Activated CD4-positive, alpha-beta T cell treated with anti-CD3 and anti-CD28 coated beads, Interleukin-2, Interleukin-6, amounts not matched to agents 100 ng/mL and 50 ng/mL, durations not matched to agents 16 hours and 8 hours (primary cell): Measurements from ENCODE around the gene TCEA2.
A peak's percentile ranks its signal among the peaks of the same experiment; 100 is the strongest.

Experiments
- DNase-seq: peaks from one replicate; pipeline ENCODE4 v3.0.0-alpha.2; 2020

TCEA2 gene

DNA sequence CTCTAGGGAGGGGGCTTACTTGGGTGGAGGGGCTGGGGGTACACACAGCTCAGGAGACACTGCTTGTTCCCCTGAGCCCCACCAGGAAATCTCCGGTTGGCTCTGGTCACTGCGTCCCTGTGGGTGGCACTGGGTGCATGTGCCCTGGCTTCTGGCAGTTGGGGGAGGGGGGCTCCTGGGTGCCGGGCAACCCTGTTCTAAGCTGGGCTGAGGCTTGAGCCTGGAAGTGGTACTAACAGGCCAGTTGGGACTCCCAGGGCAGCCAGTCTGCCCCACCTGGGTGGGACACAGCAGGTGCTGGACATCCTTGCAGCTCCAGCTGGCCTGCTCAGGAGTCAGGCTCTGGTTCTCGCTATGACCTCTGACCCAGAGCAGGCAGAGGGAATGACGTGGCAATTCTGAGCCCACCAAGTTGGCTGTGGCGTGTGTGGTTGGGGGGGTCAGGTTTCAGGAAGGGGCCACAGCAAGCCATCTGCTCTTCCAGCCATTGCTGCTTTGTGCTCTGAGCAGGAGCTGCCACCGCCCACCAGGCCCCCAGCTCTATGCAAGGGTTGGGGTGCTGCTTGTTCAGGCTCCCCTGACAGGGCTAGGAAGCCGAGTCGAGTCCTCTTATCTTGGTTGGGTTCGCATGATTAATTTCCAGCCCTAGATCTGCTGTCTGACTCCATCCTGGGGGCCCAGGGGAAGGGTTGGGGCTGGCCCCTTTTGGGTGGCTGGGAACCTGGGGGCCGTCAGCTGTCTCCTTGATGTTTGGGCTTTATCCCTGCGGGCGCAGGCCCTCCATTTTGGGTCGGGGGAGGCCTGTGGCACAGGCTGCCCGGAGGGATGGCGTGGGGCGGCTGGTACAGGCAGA lies 26.4 kb upstream of the TCEA2 start:
- DNase-seq = peak; percentile 41

DNA sequence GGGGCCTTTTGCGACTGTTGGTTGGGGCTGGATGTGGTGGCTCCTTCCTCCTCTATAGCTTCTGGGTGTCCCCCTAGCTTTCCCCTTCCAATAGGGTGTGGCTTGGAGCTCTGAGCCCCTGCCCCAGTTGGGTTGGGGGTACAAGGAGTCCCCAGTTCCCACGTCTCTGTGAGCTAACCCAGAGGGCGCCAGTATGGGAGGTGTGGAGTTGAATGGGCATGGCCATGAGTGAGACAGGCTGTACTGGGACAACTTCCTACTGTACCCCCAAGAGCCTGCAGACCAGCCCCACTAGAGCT lies 25.9 kb upstream of the TCEA2 start:
- no peak for DNase-seq

DNA sequence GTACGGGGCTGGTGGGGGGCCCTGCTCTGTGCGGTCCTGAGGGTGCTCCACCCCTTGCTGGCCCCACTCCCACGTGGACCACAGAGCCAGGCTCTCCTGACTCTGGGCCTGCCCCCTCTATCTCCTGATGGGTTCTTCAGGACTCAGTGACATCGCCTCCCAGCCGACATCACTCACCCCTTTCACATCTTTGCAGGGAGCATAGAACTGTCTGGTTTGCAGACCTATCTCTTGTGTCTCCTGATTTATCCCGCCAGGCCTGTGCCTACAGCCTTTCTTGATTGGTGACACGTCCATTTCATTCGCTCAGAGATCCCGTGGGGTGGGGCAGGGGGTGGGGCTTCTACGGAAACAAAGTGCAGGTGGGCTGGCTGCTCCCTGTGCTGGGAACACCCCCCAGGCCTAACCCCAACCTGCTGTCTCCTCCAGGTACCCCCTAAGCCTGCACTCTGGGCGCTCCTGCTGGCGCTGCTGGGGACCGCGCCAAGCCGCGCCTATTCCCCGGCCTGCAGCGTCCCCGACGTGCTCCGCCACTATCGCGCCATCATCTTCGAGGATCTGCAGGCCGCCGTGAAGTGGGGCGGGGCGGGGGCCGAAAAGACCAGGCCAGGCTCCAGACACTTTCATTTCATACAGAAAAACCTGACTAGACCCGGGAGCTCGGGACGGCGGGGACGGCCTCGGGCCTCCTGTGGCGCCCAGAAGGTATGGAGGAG lies 25.3 kb upstream of the TCEA2 start:
- peak; percentile 43 for DNase-seq

DNA sequence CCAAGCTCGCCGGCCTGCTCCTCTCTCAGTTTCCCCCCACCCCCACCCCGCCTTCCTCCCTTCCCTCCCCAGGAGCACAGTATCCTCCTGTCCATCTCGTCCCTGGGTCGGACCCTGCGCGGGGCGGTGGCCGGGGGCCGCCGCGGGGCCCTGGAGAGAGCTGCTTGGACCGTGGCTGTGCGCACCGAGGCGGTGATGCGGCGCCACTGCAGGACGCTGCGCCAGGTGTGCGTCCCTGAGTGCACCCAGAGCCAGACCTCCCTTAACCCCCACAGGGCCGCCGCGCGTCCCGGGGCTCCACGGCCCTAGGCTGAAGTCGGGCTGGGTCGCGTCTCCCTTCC lies 24.8 kb upstream of the TCEA2 start:
- DNase-seq = no peak

DNA sequence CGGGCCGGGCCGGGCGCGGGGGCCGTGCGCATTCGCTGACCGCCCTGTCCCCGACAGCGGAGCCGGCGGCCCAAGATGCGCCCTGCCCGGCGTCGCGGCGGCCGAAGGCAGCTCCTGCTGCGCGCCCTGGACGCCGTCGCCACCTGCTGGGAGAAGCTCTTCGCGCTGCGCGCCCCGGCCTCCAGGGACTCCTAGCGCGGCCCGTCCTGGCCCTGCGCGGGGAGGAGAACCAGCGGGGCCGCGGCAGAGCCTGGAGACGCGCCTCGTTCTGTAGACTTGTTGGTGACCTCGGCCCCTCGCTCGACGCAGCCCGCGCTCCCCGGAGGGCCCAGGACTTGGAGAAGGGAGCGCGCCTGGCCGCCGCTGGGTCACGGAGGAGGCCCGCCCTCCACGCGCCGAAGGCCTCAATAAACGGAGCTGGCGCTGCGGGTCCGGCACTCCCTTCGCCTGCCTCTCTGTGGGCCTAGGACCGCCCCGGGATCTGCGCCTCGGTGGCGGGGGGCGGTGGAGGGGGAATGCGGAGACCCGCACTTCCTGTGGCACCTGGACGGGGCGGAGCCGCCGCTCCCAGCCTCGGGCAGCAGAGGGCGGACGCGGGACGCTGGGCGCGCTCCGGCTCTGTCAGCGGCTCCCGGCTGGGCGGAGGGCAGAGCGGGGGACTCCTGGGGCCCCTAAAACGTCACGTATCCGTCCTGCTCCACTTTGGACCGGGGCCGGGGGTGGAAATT lies 24.3 kb upstream of the TCEA2 start:
- DNase-seq = peak; percentile 83

DNA sequence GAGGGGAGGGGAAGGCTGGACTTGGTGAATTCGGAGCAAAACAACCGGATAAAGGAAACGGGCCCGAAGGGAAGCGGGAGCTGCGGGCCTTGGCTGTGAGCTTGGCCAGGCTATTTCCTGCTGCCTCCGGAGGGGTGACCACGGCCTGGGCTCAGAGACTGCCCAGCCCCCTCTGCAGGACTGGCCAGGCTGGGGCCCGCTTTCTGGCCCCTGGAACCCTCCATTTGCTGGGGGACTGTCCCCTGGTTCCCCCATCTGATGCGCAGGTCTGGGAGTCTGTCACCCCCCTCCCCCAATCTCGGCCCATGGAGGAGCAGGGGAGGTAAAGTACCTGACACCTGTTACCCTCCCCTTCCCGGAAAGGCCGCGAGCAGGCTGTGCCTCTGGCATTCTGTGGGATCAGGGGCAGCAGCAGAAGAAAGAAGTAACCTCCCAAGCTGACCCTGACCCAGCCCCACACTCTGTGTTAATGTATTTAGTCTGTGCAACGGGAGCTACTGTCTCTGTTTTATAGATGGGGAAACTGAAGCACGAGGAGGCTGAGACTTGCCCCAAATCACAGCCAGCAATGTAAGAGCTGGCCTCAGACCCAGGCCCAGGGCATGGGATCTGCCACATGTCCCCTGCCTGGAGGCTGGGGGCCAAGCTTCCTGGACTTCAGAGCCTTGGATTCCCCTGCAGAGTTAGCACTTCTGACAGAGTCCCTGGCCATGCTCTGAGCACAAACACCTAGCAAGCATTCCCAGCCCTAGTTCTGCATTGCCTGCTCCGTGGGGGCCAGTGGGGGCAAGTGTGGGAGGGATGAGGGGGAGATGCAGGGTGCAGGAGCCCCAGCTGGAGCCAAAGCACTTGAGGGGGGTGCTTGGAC lies 23.5 kb upstream of the TCEA2 start:
- no peak for DNase-seq

DNA sequence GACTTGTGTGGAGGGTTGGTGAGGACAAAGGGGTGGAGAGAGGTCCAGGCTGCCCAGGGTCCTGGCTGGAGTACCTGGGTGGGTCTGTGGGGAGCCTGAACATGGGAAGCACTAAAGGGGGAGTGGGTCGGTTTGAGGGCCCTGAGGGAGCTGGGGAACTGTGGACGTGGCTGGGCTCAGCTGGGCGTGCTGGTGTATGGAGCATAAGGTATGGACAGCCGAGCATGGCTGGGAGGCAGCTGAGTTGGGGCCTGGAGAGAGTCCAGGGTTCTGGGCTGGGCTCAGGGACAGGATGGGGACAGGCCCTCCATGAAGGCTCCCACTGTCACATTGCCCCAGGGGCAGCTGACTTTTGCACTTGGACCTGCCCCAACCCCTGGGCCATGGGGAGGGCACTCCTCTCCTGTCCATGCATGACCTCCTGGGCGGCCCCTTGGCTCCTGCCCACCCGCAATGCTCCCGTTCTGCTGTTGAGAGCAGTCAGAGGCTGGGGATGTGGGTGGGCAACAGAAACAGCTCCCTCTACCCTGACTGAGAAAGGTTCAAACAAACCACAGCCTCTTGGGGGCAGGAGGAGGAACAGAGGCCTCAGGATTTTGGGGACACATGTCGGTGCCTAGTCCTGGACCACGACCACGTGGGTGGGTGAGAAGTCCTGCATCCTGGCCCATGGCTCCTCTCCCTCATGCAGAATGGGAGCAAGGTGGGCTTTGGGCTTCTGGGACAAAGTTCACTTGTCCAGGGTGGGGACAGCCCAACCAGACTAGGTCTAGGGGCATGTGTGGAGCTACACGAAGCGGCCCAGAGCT lies 22.6 kb upstream of the TCEA2 start:
- DNase-seq = no peak

DNA sequence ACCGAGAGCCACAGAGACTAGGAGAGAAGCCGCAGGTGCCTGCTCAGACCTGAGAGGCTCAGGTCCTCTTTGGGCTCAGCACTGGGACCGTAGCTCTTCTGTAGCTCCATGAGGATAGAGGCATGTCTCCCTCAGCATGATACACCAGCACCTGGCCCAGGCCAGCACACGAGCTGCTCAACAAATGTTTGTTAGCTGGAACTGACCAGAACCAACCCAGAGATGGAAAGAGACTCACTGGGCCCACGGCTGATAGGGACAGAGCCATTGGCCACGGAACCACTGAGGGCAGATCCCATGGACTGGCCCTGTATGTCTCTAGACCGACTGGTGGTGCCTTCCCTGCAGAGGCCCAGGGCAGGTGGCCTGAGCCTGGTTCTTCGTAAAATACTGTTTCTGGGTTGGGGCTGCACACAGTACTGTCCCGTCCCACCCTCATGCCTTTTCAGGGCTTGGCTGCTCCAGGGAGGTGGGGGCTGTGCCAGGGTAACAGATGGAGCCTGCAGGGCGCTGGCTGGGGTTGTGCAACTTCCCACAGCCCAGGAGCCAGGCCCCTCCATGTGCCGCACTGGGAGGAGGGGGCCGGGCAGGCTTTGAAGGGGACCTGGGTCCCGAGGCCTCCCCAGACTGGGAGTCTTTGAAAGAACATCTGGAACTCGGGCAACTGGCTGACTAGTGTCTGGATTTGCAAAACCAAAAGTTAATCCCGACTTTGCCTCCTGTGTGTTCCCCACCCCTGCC lies 21.8 kb upstream of the TCEA2 start:
- no peak for DNase-seq

DNA sequence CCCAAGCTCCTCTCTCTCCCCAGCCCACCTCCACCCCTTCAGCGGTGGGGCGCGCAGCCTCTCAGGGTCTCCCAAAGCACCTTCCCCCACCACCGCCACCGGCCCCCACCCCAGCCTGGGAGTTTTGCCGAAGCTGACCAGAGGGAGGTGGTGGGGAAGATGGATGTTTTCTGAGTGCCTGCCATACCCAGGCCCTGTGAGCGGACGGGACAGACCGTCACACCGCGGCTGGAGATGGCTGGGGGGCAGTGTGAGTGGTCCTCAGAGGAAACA lies 21.3 kb upstream of the TCEA2 start:
- no peak for DNase-seq

DNA sequence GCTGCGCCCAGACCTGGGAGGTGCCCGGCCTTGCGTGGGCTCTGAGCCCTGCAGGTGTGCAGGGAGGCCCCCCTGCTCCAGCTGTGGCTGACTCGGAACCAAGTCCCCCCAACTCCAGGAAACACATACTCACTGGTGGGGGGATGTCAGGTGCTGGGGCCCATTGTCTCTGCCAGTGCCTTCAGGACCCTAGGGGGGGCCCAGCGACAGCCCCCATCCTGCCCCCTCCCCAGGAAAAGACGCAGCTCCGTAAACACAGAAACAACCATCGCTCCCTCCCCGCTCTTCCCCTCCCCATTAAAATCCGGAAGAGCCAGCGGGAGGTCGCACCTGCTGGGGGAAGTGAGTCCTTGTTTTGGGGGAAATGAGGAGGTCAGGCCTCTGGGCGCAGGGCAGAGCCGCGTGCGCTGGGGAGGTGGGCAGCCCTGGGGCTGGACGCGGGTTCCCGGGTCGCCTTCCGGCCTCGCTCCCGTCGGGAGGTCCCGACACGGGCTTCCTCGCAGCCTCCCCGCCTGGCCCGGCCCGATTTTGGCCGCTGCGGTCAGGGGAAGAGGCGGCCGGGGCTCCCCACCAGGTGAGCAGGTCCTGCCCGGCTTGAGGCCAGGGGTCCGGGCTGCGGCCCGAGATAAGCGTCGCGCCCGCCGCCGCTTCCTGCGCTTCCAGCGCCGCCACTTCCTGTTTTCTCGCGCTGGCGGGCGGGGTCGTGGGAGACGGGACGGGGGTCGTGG lies 20.8 kb upstream of the TCEA2 start:
- DNase-seq = no peak

DNA sequence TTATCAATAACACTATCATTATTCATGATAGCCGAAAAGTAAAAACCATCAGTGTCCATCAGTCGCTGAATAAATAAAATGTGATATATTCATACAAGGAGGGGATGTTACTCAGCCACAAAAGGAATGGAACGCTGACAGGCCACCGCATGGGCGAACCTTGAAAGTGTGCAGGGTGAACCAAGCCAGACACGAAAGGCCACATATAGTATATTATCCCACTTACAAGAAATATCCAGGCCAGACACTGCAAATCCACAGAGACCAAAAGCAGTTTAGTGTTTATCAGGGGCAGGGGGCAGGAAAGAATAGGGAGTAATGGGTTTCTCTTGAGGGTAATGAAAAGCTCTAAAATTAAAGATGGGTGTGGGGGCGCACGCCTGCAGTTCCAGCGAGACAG lies 19.2 kb upstream of the TCEA2 start:
- DNase-seq = no peak

DNA sequence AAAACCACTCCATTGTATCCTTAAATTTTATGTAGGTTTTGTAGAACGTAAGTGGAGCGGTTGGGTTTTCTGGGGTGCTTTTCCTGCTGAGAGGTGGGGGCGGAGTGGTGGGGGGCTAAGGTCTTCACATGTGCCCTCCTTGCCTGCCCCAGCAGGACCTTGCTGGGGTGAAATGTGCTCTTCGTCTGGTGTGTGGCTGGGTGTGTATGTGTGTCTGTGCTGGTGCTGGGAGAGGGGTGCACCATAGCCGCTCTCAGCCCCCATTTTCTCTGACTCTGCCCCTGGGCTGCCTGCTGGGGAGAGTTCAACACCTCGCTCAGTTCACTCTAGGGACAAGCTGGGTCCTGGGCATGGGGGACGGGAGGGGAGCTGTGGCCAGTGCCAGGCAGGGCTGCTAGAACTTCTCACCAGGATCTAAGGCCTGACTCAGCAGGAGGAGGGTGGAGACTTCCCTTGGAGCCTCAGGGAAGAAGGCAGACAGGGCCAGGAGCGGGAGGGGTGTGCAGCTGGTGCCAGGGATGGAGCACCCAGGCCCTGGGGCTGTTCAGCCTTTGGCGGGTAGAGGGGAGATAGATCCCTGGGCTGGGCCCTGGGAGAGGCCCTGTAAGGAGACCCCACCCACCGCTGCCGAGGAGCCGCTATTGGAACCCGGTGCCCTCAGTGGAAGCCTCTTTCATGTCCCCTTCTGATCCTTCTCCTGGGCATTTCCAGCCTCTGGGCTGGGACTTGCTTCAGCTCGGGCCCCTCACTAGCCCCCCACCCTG lies 18.3 kb upstream of the TCEA2 start:
- no peak for DNase-seq

DNA sequence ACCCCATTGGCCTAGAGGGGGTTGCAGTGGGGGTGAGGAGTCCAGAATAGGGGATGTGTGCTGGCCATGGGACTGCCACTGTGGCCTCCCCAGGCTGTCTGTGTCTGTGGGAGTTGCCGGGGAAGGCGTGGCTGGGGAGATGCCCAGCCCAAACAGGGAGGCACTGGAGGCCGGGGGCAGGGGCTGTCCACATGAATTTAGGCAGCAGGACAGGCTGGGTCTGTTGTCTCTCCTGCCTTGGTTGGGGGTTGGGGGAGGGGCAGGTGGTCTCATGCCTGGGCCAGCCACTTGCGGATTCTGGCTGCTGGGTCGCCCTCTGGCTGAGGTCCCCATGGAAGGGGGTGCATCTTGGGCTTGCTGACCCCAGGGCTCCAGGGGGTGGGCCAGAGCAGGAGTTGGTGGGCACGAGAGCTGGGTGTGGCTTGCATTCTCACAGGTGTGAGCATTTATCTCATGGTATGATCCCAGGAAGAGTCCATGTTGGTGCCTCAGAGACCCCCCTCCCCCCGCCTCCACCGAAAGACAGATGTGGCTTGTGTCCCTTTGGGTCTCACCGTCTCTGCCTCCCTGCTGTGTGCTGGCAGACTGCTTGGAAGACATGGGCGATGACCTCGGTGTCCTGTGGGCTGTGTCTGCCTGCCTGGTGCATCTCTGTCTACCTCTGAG lies 17.5 kb upstream of the TCEA2 start:
- DNase-seq = no peak

DNA sequence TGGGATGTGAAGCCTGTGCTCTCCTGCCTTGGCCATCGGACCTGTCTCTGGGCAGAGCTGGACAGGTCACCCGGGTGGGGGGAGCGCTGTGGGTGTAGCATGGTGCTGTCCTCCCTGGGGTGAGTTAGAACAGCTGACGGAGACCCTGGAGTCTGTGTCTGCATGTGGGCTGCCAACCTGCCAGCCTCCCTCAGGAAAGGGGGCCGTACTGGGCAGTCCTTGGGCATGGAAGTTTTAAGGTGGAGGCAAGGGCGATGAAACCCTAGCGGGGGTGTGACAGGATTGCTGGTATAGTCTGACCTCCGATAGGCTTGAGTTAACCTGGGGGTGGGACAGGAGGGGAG lies 16.0 kb upstream of the TCEA2 start:
- no peak for DNase-seq

DNA sequence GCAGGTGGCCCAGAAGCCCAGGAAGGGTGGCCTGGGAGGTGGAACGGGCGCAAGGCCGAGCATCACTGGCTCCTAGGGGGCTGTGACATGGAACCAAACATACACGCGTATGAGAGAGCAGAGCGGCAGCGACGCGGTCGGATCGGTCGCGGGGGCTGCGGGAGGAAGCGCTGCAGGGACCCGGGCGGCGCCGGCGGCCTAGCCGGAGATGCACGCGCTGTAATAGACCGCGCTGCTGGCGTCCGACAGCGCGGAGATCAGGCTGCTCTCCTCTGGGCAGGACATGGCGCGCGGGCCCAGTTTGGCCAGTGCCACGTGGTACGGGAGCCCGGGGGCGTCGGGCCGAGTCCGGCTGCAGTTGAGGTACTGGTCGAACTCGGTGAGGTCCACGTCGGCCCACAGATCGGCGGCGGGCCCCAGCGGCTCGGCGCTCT lies 15.0 kb upstream of the TCEA2 start:
- no peak for DNase-seq

DNA sequence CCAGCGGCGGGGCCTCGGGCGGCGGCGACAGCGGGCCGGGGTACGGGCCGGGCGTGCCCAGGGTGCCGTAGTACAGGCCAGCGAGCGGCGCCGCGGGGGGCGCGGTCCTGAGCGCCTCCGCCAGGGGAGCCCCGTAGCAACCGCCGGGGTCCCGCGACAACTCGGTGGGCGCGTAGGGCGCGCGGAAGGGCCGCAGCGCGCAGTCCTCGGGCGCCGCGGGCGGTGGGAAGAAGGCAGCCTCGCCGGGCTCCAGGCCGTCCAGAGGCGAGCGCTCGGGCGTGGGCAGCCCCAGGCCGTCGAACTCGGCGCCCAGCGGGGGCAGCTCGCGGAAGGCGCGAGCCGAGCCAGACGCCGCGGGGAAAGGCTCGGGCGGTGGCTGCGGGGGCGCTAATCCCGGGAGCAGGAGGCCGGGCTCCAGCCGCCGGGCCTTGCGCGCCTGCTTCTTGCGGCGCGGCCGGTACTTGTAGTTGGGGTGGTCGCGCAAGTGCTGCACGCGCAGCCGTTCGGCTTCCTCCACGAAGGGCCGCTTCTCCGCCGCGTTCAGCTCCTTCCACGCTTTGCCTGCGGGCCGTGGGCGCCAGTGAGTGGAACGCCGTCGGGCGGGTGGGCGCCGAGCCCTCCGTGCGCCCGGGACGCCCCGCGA lies 14.5 kb upstream of the TCEA2 start:
- DNase-seq = no peak

DNA sequence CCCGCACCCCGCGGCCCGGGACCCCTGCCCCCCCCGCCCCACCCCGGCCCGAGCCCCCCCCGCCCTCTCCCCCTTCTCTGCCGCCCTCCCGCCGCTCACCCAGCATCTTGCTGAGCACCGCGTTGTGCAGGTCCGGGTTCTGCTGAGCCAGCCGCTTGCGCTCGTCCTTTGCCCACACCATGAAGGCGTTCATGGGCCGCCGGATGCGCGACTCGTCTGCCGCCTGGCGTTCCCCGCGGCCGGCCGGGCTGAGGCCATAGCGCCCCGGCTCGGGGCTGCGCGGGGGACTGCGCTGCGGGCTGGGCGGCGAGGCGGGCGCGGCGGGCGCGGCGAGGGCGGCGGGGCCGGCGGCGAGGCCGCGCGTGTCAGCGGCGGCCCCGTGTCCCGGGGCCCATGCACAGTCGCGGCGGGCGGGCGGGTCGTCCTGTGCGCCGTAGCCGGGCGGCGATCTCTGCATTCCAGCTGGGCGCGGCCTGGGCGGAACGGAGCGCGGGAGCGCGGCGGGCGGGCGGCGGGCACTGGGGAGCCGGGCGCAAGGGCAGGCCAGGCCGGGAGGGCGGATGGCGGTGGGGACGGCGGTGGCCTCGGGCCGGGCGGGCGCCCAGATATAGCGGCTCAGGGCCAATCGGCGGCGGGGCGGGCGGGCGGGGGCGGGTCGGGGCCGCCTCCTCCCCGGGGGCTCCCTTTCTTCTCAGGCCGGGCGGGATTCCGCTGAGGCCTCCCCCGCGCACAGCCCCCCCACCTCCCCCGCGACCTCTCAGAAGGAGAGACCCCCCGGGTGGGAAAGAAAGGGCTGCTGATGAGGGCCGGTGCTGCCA lies 13.7 kb upstream of the TCEA2 start, which contains the start of gene SOX18:
Gene SOX18 (minus strand): TSS at position 580 of the 818 bp plus-strand sequence. CDS start 123 bp downstream, at position 457.
- peak; percentile 55 for DNase-seq

DNA sequence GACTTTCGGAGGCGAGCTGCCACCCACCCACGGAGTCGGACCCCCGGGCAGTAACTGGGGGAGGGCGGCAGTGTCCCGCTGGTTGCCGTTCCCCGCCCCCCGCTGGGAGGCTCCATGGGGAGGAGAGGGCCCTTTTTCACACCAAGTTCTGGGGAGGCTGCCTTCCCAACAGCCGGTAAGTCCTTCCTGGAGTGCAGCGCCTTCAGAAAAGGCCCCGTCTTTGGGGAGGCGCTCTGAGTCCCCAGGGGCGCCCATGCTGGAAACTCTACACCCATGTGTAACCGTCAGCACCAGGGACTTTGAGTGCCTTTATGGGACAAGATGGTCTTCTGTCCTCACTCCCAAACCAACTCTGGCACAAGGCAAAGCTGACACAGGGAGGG lies 13.1 kb upstream of the TCEA2 start:
- no peak for DNase-seq
